RPMI7951 (cell line): Measurements from ENCODE around the gene MEF2D. TPM values are rescaled to one million over a fixed set of nuclear protein-coding genes. Genes with fewer than 3 reads are reported as not detected.

Source experiments
- DNase-seq: peaks from one replicate; pipeline ENCODE4 v3.0.0-alpha.2; 2012; ENCODE audit warnings: low read depth
- total RNA-seq: library from RNA; depleted of rRNA; stranded (reverse); fragments of >200 nt; shearing (Covaris generic); gene quantifications from 2 replicates; pipeline ENCODE4 v1.2.3, GENCODE V29; 2014

The MEF2D gene
- total RNA-seq, 1 experiment from 2014 or later: 9.9 TPM

- DNase-seq: no peak
Observed at GRCh38 chr1:156488566-156489165, 11.9 kb downstream of the MEF2D start.

- no peak for DNase-seq
Observed at GRCh38 chr1:156487862-156488261, 12.7 kb downstream of the MEF2D start.

- no peak for DNase-seq
Observed at GRCh38 chr1:156486421-156487344, 13.9 kb downstream of the MEF2D start.

- DNase-seq: no peak
Observed at GRCh38 chr1:156485984-156486383, 14.6 kb downstream of the MEF2D start.

GRCh38 chr1:156484480-156485058 lies 16.0 kb downstream of the MEF2D start:
- no peak for DNase-seq

GRCh38 chr1:156483397-156483796 lies 17.2 kb downstream of the MEF2D start:
- DNase-seq: no peak

GRCh38 chr1:156482276-156482675 lies 18.3 kb downstream of the MEF2D start:
- DNase-seq: no peak

- no peak for DNase-seq
Observed at GRCh38 chr1:156481527-156481926, 19.0 kb downstream of the MEF2D start.

GRCh38 chr1:156480411-156481192 lies 20.0 kb downstream of the MEF2D start:
- DNase-seq: no peak

GRCh38 chr1:156480016-156480370 lies 20.6 kb downstream of the MEF2D start:
- DNase-seq: no peak

GRCh38 chr1:156479093-156480015 lies 21.2 kb downstream of the MEF2D start:
- DNase-seq: no peak

- no peak for DNase-seq
Observed at GRCh38 chr1:156478250-156478627, 22.3 kb downstream of the MEF2D start.

- no peak for DNase-seq
Observed at GRCh38 chr1:156477526-156478249, 22.9 kb downstream of the MEF2D start.

- peak; percentile 58 for DNase-seq
Observed at GRCh38 chr1:156476501-156477298, 23.9 kb downstream of the MEF2D start.

- DNase-seq: no peak
Observed at GRCh38 chr1:156475568-156476500, 24.7 kb downstream of the MEF2D start.

- no peak for DNase-seq
Observed at GRCh38 chr1:156474966-156475365, 25.6 kb downstream of the MEF2D start.

- DNase-seq: no peak
Observed at GRCh38 chr1:156471496-156472490, 28.8 kb downstream of the MEF2D start.
